HG03066 (cell line): ENCODE results near the gene FSTL4.

Source experiments
- ATAC-seq: cut with Tn5 transposase; IDR thresholded peaks from one replicate; pipeline ENCODE4 v1.9.1; 2021; ENCODE audit warnings: low read depth; ENCODE audit not compliant: unreplicated experiment

Gene FSTL4

DNA sequence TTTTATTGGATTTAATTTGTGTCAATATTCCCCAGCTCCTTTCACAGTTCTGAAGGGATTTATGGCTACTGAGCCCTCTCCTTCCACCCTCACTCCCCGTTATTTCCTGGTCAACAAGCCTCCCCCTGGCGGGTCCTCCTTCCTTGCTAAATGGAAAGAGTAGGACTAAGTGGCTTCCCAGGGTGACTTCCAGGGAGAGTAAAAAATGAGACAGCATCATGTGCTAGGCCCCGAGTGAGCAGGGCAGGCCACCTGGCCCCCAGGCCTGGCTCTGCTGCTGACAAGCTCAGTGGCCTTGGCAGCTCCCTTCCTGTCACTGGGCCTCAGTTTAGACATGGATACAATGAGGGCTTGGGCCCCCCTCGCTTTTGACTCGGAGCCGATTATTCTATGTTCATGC lies 359.3 kb downstream of the FSTL4 start:
- ATAC-seq, result no peak

DNA sequence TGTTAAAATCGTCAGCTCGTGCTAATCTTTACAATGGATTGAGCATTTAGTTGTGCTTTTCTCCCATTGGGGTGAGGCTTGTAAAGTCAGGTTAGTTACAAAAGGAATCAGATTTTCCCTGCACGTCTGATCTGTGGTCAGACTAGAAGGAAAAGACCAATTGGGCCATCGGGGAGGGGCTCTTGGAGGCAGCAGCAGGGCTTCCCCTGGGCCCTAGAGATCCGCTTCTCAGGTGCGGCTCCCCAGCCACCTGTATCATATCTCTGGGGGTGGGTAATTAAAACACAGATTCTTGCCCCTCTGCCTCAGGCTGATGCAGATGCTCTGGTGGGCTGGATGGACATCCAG lies 360.2 kb downstream of the FSTL4 start:
- no peak for ATAC-seq

DNA sequence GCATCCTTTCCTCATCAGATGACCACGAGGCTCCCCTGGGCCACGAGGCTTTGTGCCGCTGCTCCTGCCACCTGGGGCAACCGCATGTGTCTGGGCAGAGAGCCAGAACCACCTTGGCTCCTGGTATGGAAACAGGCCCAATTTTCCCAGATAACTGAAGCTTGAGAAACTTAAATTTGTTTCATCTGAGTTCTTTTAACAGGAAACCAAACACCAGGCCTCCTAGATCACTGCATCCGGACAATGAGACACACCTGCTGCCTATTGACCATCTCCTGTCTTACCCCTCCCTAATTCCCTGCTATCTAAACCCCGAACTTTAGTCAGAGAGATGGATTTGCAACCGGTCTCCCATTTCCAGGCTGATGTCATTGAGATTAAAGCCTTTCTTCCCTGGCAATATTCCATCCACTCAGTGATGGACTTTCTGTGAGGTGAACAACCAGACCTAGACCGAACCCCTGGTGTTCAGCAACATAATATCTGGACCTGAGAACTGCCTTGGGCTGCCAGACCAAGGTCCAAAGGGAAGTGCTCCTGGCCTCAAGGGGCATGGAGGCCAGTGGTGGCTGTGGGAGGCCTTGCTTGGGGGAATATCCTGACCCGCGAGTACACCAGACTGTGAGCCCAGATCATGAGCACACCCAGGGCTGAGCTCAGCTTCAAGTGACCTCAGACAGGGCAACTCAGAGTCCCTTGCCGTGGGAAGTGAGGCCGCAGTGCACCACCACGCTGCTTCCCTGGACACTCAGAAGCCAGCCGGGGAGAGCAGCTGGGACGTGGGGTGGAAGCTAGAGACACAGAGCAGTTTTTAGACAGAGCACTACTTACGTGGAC lies 360.8 kb downstream of the FSTL4 start:
- ATAC-seq, result no peak

DNA sequence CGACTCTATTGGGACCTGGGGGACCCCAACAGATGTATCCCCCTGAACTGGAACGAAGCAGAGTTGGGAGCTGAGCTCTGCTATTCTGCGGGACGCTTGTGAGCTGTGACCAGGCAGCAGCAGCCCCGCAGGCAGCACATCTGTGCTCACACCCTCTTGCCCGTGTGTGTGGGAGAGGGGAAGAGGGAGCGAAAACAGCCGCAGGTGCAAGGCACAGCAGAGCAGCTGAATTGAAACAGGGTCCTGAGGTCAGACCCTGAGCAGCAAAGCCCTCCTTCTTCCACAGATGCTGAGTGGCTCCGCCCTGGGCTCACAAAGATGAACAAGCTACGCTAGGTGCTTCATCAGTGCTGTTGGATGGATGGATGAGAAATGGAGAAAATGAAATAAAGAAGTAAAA lies 361.8 kb downstream of the FSTL4 start:
- no peak for ATAC-seq

DNA sequence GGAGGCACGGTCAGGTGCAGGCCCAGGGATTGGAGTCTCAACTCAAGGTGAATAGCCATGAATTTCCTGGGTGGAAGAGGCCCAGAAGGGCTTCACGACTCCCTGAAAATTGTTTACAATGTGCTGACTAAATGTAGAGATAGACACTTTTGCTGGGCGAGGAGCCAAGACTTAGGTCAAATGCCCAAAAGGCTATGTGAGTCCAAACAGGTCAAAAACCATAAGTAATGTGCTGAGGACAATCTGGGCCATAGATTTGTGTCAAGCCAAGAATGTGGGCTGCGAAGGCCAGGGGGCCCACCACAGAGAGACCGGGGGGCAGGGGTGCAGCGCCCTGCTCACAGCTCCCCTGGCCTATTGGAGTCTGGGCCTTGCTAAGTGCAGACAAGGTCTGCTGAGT lies 362.7 kb downstream of the FSTL4 start:
- ATAC-seq, result no peak

DNA sequence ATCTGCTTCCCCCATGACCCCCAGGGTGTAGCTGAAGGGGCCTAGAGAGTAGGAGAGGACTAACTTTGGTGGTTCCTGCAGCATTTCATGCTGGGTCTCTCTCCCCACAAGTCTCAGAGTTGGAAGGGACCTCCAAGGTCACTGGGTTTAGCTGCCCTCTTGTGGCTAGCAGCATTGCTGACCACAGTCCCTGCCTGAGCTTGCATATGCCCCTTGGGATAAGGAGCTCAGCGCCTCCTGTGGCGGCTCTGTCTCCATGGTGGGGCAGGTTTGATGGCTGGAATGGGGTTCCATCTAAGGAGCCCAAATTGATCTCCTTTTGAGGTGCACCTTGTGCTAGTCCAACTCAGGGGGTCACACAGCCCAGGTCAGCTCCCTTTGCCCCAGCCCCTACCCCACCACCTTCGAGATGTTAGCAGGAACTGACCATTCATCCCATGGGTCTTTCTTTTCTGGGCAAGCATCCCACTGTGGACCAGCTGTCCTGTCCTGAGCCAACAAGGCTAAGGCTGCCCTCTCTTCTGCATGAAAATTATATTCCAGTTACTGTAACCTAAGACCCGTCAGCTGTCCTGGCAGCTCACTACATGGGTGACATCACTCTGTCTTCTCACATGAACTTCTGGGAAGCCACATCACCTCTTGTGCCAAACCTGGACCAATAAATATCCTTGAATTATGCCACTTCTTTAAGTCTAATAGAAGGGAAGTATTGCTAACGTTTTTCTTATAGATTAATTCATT lies 364.3 kb downstream of the FSTL4 start:
- no peak for ATAC-seq

DNA sequence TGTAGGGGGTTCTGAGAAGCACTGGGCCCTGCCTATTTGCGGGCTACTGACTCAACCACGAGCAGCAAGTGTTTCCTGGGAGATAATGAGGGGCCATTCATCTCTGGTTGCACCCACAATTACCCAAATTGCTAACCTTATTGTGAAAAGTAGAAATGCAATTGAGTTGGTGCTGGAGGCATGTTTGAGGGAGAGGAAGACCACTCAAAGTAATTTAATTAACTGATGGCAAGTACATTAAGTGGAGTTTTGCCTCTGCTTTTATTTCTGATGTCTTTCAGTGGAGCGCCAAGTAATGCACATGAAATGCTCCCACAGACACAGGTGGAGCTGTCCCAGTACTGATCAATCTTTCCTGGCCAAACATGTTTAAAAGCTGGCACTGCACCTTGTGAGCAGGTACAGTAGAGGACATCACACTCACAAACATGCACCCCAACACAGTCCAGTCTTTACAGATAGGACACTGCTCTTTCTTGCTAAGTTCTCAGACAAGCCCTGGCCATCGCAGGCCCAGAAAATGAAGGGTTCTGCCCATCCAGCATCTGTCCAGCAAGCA lies 365.1 kb downstream of the FSTL4 start:
- ATAC-seq, result no peak

DNA sequence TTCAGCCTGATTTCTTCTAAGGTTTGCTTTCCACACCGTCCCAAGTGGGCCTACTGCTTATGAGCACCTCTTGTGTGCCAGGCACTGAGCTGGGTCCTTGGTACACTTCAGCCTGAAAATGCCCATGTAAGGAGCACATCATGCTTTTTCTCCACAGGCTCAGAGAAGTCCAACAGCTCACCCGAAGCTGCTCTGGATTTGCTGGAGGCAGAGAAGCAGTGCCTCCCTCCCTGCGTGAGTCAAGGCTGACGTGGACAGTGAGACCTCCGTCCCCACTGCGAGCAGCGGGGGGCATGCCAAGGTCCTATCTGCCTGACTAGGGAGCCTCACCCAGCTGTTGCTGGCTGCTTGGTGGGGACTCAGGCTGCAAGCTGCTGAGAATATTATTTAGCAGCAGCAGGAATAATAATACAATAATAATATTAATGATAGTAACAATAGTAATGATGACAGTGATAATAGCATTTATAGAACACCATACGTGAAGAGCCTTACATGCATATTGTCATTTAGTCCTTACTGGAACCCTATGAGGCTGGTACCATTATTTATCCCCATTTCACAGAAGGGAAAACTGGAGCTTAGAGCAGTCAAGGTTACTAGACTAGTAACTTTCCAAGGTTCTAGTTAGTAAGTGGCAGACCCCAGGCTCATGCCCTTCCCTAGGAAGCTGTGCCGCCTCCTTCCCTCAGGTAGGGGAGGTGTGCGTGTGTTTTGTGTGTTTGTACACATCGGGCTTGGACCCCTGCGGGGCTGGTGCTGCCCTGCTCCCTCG lies 365.8 kb downstream of the FSTL4 start:
- no peak for ATAC-seq

DNA sequence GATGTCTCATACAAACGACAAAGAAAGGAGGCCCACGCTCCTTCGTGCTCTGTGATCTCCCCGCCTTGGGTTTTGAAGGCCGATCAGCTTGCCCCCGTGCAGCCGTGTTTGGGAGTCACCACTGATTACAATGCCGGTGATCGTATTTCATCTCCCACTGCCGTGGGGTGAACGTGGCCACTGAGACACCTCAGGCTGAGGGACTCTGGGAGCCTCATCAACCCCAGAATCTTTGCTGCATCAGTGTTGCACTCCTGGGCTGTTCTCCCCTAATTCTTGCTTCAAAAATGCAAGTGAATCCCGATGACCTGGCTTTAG lies 366.3 kb downstream of the FSTL4 start:
- no peak for ATAC-seq

DNA sequence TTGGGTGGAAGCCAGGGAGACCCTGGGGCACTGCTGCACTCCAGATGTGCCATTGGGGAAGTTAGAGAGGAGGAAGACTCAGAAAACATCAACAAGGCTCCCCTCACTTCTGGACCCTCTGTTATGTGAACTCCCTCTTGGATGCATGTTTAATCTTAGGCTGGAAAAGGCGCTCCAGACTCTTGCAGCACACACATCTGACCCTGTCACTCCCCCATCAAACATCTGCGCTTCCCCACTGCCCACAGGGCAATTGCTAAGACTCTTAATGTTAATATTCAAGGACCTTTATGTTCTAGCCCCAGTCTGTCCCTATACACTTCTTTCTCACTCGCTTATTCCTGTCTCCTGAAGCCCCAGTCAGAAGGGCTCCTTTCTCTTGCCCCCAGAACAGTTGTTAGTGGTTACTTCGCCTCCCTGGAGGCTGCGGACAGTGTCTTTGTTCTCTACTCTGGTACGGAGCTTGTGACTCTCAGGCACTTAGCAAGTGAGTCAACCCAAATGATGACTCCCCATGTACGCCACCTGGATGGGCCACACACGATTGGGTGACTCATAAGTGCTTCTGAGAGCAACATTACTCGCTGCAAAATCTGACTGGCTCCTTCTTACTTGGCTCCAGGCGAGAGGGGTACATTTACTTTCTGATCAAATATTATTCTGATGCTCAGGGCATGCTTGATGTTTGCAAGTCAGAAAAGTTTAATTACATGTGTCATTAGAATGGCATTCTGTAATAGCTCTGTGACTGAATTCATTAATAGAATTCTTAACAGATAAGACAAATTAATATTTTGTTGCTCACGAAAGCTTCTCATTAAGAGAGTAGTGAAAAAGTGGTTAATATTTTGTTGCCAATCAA lies 366.9 kb downstream of the FSTL4 start:
- ATAC-seq, result no peak

DNA sequence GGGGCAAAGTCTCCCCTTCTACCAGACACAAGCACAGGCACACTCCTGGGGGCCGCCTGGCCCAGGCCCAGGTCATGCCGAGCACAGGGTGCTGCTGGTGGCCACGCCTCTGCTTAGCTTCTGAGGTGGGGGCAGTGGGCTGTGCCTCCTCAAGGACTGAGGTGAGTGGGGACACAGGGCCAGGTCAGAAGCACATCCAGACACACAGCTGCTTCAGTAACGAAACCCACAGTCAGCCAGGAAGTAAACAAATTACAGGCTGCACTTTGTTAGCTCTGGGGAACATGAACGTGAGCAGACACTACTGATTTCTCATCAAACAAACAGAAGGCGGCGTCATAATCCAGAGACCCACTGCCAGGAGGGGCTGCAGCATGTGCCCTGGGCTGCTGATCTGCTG lies 368.1 kb downstream of the FSTL4 start:
- peak; percentile 46 for ATAC-seq

DNA sequence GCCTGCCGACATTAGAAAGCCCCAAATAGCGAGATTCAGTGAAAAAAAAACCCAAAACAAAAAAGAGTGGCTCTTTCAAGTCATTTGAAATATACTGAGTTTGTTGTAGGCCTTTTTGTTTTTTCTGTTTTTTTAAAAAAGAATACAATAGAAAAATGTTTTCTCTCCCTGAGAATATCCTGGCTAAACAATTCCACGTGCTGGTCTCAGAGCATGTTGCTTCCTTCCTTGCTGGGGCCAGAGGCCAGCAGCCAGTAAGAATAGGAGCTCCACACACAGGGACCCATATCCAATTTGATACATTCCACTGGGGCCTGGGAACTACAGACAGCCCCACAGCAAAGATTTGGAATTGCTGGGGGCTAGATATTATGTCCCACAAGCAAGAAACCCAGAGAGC lies 369.1 kb downstream of the FSTL4 start:
- ATAC-seq, result no peak

DNA sequence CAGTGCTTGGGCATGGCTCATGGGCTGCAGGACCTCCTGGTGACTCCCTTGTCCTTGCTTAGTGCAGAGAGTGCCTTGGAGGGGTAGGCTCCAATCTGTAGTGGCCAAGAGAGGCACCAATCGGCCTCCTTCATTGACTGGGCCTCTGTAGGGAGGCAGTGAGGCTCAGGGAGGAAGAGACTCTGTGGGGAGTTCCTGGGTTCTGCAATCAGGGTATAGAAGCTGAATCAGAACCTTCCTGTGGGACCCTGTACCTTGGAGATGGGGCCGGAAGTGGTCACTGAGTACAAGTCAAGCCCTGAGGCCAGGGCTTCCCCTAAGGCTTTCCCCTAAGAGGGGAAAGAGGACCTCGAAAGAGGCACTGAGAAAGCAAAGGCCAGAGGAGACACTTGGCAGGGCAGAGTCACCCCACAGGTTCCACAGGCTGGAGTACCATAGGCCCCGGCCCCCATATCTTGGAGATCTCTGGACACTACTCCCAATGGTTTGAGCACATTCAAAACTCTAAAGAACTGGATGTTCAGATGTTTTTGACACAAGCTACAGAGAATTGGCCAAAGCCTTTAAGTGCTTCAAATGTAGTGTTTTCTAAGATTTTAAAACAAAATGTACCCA lies 370.0 kb downstream of the FSTL4 start:
- no peak for ATAC-seq

DNA sequence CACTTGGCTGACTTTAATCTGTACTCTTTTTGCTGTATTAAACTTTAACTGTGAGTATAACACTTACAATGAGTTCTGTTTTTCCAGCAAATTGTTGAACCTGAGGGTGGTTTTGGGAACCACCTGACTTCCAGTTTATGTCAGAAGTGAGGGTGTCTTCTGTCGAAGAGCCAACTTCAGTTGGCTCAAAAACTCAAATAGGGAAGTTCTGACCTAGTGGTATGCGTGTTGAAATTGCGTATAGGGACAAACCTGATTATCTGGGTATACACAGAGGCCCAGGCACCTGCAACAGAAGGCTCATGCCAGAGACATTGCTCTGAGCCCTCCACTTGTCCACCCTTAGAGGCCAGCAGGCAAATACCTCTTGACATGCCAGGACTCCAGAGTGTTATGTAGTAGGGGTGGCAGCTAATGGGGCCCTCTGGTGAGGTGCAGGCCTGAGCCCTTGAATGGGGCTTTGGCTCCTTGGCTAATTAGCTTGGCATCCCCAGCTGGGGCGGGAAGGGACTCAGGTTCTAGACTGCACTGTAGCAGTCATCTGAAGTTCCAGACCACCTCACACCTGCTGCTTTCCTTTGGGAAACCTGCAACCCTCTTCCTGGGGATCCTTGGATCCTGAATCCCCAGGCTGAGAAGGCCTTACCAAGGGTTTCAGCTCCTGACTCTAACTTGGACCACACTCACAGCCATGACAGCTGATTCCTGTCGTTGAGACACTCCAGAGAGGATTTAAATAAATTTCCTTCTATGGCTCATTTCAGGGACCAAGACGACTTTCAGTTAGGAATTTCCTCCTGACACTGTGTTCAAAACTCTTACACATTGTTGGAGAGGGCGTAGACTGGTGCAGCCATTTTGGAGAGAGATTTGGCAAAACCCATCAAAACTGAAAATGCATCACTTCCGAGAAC lies 370.9 kb downstream of the FSTL4 start:
- no peak for ATAC-seq

DNA sequence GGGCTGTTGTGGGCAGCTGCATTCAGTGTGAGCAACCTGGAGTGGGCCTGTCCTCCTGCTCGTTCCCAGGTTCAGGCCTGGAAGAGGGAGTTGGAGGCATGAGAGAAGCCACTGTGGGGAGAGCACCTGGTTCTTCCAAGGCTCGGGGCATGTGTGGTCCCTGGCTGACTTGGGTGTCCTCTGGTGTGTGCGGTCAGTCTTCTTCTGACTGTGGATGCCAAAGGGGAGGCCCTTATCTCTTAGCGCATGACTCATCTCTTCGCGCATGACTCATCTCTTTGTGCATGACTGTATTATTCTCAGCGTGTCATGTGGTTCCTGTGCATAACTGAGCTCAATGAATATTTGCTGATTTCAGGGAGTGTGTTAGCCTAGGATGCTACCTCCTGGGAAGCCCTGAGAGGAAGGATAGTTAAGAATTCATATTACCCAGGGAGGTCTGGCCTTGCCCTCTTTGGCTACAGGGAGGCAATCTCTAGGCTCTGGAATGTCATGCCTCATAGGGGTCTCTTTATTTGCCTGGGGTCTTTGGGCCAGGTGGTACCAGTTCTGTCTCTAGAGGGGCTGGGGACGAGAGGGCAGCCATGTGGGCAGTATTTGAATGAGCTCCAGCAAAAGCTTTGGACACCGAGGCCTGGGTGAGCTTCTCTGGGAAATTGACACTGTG lies 371.8 kb downstream of the FSTL4 start:
- ATAC-seq, result no peak

DNA sequence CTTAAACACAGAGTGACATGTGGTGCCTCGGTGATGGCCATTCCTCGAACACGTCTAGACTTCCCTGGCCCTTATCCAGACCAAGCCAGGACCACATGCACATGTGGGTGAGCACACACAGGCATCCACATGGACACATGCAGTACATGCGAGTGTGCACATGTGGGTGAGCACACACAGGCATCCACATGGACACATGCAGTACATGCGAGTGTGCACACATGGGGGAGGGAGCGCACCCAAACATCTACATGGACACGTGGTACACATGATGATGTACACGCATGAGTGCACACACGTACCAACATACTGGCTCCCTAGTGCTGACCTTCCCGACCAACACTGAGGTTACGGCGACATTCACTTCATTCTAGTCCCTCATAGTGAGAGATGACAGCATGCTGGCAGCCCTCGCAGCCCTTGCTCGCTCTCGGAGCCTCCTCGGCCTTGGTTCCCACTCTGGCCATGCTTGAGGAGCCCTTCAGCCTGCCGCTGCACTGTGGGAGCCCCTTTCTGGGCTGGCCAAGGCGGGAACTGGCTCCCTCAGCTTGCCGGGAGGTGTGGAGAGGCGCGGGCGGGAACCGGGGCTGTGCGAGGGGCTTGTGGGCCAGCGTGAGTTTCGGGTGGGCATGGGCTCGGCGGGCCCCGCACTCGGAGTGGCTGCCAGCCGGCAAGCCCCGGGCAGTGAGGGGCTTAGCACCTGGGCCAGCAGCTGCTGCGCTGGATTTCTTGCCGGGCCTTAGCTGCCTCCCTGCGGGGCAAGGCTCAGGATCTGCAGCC lies 373.7 kb downstream of the FSTL4 start:
- ATAC-seq, result no peak

DNA sequence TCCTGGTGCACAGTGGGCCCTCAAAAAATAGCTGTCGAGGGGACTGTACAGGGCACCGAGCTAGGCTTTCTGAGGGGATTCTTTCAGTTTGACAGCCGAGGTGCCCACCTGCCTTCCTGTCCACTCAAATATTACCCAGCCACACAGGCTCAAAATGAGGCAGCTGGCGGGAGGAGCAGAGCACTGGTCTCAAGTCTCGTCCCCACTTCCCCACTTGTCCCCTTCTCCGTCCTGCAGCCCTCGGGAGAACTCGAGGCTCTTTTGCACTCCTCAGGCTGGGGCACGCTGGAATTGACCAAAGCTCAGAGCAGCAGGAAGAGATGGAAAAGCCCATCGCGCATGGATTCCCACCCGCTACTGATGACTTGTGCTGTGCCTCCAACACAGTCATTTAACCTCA lies 375.4 kb downstream of the FSTL4 start:
- no peak for ATAC-seq

DNA sequence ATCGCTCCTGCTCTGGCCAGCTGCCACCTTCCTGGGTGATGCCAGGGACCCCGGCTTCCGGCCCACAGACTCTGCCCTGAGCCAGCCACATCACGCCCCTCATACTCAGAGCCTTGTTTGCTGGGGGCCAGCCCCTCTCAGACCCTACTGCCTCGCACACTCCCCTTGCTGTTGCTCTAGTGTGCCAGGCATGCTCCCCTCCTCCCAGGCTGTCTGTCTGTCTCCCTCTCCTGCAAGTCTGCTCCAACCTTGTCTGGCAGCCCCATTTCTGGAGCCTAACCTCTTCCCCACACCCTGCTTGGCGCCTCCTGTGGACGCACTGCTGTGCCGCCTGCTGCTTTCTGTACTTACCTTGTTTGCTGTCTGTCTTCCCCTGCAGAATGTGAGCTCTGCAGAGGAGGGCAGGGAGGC lies 375.8 kb downstream of the FSTL4 start:
- no peak for ATAC-seq
